Breast epithelium (tissue), 4 donors: ENCODE data around the gene ABTB2. TPM values are rescaled to one million over a fixed set of nuclear protein-coding genes. Genes with fewer than 3 reads are reported as not detected.
A peak's percentile ranks its signal among the peaks of the same experiment; 100 is the strongest.
"Not testable (repeated sequence)": the region's sequence is repeated elsewhere in the genome, so short reads cannot be mapped to it uniquely, and the experiment has no call there.

Experiments
- DNase-seq, 2 donors: peaks; one replicate each; pipeline ENCODE4 v3.0.0-alpha.2; 2019; ENCODE audit warnings: low spot score in 2 of 2
- H3K27ac ChIP-seq, 2 donors: fragments of 200-600 bp; sonication (generic) in 1 of 2; one replicate each; pipeline ENCODE4 v1.5.1; 2016 to 2019; ENCODE audit warnings: mild to moderate bottlenecking in 1 of 2
- H3K27me3 ChIP-seq, 2 donors: fragments of 200-600 bp; sonication (generic) in 1 of 2; one replicate each; pipeline versions ENCODE4 v1.5.1 to v1.6.0; 2017 to 2019; ENCODE audit warnings: control low read depth in 1 of 2, mild to moderate bottlenecking in 1 of 2
- H3K36me3 ChIP-seq: fragments of 200-600 bp; one replicate; pipeline ENCODE4 v1.5.1; 2019
- H3K4me1 ChIP-seq, 2 donors: fragments of 200-600 bp; sonication (generic); one replicate each; pipeline ENCODE4 v1.5.1; 2016 to 2019; ENCODE audit warnings: control low read depth in 1 of 2
- H3K4me3 ChIP-seq, 3 donors: fragments of 200-600 bp; sonication (generic); 1 replicate in 2 of 3; 2 replicates in 1 of 3; pipeline ENCODE4 v1.5.1; 2016 to 2019; ENCODE audit warnings: mild to moderate bottlenecking in 3 of 3, moderate library complexity in 2 of 3
- H3K9me3 ChIP-seq, 2 donors: fragments of 200-600 bp; sonication (generic) in 1 of 2; one replicate each; pipeline ENCODE4 v1.5.1; 2016 to 2019; ENCODE audit warnings: control low read depth in 1 of 2
- CTCF ChIP-seq, 3 donors: fragments of 450-650 bp; IDR thresholded peaks; one replicate each; pipeline ENCODE4 v1.5.1; 2016 to 2017; ENCODE audit warnings: antibody characterized with exemption in 3 of 3, mild to moderate bottlenecking in 3 of 3, moderate library complexity in 3 of 3
- POLR2A ChIP-seq: fragments of 450-650 bp; IDR thresholded peaks from one replicate; pipeline ENCODE4 v1.6.1; 2016; ENCODE audit warnings: antibody characterized with exemption, mild to moderate bottlenecking, moderate library complexity
- POLR2AphosphoS5 ChIP-seq, 3 donors: sonication (generic); formaldehyde crosslinking; IDR thresholded peaks; one replicate each; pipeline ENCODE4 v1.6.1; 2017; ENCODE audit warnings: antibody characterized with exemption in 3 of 3
- intact Hi-C: fragments of 100-400 bp; cut with DNase I; formaldehyde crosslinking; loops from one replicate; pipeline ENCODE4 v1.15.1; 2023; ENCODE audit warnings: low total_unique reads
- total RNA-seq, 3 donors: library from RNA; depleted of rRNA; stranded (reverse); fragments of >200 nt; gene quantifications; one replicate each; pipeline ENCODE4 v1.1.0, GENCODE V29; 2016

Gene ABTB2
- total RNA-seq, 3 donors from 2014 or later = 1.3 to 5.6 (median 1.9) TPM

DNA sequence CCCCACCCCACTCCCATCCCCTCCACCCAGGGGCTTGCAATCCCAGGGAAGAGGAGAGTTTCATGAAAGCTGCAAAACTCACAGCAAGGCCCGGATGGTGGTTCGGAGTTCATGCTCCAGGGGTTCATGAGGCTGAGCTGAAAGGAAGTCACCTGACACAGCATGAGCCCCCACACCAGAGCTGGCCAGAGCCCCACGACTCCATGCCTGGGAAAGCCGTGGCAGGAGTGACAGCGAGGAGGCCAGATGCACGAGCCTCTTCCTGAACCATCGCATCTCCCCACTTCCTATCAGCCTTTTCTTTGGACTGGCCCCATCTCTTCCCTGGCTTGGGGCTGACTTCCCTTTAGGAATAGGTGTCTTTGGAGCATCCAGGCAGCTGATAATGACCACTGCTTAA is 105.8 kb downstream of the ABTB2 start:
- Histone ChIP-seq H3K27me3 (no peaks in the 10 kb centered on the region), H3K4me1 (no peaks in the 10 kb centered on the region), H3K4me3 (no peak overlapping the region), H3K9me3 (no peaks in the 10 kb centered on the region), H3K36me3 (no peaks in the 10 kb centered on the region), H3K27ac (no peak overlapping the region)
- TF ChIP-seq CTCF (IDR thresholded peaks at IDR 0.05) (no peak), POLR2AphosphoS5 (IDR thresholded peaks at IDR 0.05) (no peak), POLR2A (no peak)
- intact Hi-C loops = no loop called here
- no peak for DNase-seq

DNA sequence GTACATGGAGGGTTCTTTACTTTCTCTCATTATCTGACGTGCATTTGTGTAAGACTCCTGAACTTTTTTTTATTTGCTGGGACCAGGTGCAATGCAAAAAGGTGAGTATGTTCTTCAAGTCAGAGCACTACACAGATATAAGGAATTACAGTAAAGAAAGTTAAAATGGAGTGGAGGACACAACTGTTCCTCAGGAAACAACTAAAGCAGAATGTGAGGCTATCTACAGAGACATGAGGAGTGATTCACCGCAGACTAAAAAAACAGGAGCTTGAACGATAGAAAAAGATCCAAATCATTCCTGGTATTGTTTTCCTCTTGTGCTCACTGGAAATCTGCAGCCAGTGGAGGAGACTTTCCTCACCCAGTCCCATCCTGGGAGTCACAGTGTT is 106.2 kb downstream of the ABTB2 start:
- Histone ChIP-seq H3K27me3 (no peaks in the 10 kb centered on the region), H3K9me3 (no peaks in the 10 kb centered on the region), H3K4me3 (no peak overlapping the region), H3K4me1 (no peaks in the 10 kb centered on the region), H3K36me3 (no peaks in the 10 kb centered on the region), H3K27ac (no peak overlapping the region)
- intact Hi-C loops = no loop called here
- TF ChIP-seq CTCF (IDR thresholded peaks at IDR 0.05) (no peak), POLR2AphosphoS5 (IDR thresholded peaks at IDR 0.05) (no peak), POLR2A (no peak)
- no peak for DNase-seq

DNA sequence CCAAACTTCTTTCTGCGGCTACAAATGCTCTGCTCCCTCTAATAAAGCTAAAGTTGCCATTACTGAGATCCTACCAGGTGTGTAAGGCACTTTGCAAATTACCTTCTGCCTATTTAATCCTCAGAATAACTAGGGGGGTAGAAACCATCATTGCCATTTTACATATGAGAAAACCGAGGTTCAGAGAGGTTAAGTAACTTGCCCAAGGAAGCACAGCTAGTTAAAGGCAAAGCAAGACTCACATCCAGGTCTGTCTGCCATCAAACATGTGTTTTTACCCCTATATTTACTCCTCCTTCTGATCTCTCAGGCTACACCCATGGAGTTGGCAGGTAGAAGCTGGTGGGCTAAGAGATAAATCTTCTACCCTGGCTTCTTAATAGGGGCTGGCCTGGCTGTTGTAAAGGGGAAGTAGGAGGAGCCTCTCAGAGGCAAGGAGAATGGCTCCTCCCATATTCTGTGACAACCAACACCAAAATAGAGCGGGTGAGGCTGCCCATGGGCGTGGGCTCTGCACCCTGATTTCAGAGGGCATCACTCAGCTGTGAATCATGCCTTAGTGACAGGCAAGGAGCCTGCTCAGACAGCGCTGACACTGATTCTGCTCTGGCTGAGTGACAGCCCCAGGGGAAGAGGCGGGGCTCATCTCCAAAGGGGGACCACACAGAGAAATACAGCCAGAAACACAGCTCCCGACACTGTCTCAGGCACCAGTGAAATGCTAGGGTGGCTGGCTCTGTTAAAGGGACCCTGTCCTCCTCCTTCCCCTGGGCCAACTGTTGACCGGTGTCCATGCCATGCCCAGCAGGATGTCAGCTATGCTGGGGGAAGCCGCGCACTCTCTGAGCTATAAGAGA is 106.8 kb downstream of the ABTB2 start:
- no peak overlapping the region for H3K27ac ChIP-seq
- no peaks in the 10 kb centered on the region for H3K9me3 ChIP-seq
- intact Hi-C loops = no loop called here
- H3K4me3 ChIP-seq = peak overlapping the region in 1 of 3 donors; percentile 4
- no peaks in the 10 kb centered on the region for H3K36me3 ChIP-seq
- no peaks in the 10 kb centered on the region for H3K27me3 ChIP-seq
- H3K4me1 ChIP-seq = no peaks in the 10 kb centered on the region
- DNase-seq = no peak
- TF ChIP-seq POLR2A (no peak), CTCF (IDR thresholded peaks at IDR 0.05) (no peak), POLR2AphosphoS5 (IDR thresholded peaks at IDR 0.05) (no peak)

DNA sequence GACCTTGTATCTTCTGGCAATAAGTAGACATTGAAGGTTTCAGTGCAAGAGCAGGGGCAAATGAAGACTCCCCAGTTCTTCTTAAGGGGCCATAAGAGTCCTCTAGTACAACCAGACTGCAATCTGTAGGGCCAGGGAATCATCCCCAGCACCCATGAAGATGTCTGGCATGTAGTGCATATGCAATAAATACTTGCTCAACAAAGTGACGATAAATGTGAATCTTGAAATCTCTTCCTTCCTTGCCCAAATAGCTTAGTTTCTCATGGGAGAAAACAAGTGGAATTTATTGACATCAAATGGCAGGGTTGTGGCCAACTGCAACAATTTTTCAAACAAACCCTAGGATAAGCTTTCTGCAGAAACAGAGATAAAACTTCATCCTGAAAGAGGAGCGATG is 107.6 kb downstream of the ABTB2 start:
- DNase-seq = no peak
- intact Hi-C loops = no loop called here
- Histone ChIP-seq H3K36me3 (no peaks in the 10 kb centered on the region), H3K27me3 (no peaks in the 10 kb centered on the region), H3K4me1 (no peaks in the 10 kb centered on the region), H3K9me3 (no peaks in the 10 kb centered on the region), H3K4me3 (no peak overlapping the region), H3K27ac (no peak overlapping the region)
- TF ChIP-seq POLR2A (no peak), POLR2AphosphoS5 (IDR thresholded peaks at IDR 0.05) (no peak), CTCF (IDR thresholded peaks at IDR 0.05) (no peak)

- intact Hi-C loops = no loop called here
- Histone ChIP-seq H3K9me3 (no peaks in the 10 kb centered on the region), H3K36me3 (no peaks in the 10 kb centered on the region), H3K4me1 (no peaks in the 10 kb centered on the region), H3K27ac (no peak overlapping the region), H3K4me3 (no peak overlapping the region), H3K27me3 (no peaks in the 10 kb centered on the region)
- no peak for DNase-seq
- TF ChIP-seq POLR2A = no peak
- no peak for TF ChIP-seq POLR2AphosphoS5 (IDR thresholded peaks at IDR 0.05)
- TF ChIP-seq CTCF (IDR thresholded peaks at IDR 0.05) = no peak
These were observed 108.4 kb downstream of the ABTB2 start for GRCh38 chr11:34249439-34249838.

DNA sequence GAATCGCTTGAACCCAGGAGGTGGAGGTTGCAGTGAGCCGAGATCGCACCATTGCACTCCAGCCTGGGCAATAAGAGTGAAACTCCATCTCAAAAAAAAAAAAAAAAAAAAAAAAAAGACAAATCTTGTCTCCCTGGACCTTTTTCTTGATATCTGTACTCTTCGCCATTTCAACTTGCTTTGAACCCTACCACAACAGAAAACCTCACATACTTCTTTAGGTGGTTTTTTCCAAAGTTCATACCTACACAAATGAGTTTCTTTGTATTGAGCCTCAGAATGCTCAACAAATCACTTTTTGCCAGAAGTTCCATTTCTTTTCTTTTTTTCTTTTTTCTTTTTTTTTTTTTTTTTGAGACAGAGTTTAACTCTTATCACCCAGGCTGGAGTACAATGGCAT is 111.3 kb downstream of the ABTB2 start:
- H3K4me3 ChIP-seq, intact Hi-C loops, H3K9me3 ChIP-seq, H3K36me3 ChIP-seq, H3K4me1 ChIP-seq, DNase-seq, H3K27ac ChIP-seq, H3K27me3 ChIP-seq: not testable (repeated sequence)
